Measurements from ENCODE around the gene OCLN. TPM values are rescaled to one million over a fixed set of nuclear protein-coding genes. Genes with fewer than 3 reads are reported as not detected.

The OCLN gene
- total RNA-seq, 1 donor from 2014 or later: 4.4 TPM

- Mint-ChIP-seq H3K4me3 (ENCODE audit: unreplicated experiment) (no peak overlapping the region), H3K27ac (ENCODE audit: unreplicated experiment) (peak overlapping the region; percentile 71), H3K27me3 (ENCODE audit: unreplicated experiment) (no peaks in the 10 kb centered on the region), H3K4me1 (ENCODE audit: unreplicated experiment) (peaks cover 20% of the 10 kb centered on the region), H3K9me3 (ENCODE audit: unreplicated experiment) (no peaks in the 10 kb centered on the region), H3K36me3 (ENCODE audit: unreplicated experiment) (no peaks in the 10 kb centered on the region)
- TF ChIP-seq CTCF (IDR thresholded peaks at IDR 0.05): no peak
- no peak for DNase-seq (ENCODE audit: extremely low spot score, unreplicated experiment)
Observed at GRCh38 chr5:69502367-69502766, 9.8 kb downstream of the OCLN start.

- H3K9me3 Mint-ChIP-seq (ENCODE audit: unreplicated experiment): no peaks in the 10 kb centered on the region
- no peak overlapping the region for H3K4me3 Mint-ChIP-seq (ENCODE audit: unreplicated experiment)
- no peak for TF ChIP-seq CTCF (IDR thresholded peaks at IDR 0.05)
- H3K27me3 Mint-ChIP-seq (ENCODE audit: unreplicated experiment): no peaks in the 10 kb centered on the region
- peak overlapping the region; percentile 71 for H3K27ac Mint-ChIP-seq (ENCODE audit: unreplicated experiment)
- no peak for DNase-seq (ENCODE audit: extremely low spot score, unreplicated experiment)
- peaks cover 20% of the 10 kb centered on the region for H3K4me1 Mint-ChIP-seq (ENCODE audit: unreplicated experiment)
- H3K36me3 Mint-ChIP-seq (ENCODE audit: unreplicated experiment): no peaks in the 10 kb centered on the region
Observed at GRCh38 chr5:69502767-69503488, 10.3 kb downstream of the OCLN start.

GRCh38 chr5:69504036-69504435 lies 11.4 kb downstream of the OCLN start:
- H3K4me1 Mint-ChIP-seq (ENCODE audit: unreplicated experiment): peaks cover 20% of the 10 kb centered on the region
- no peaks in the 10 kb centered on the region for H3K27me3 Mint-ChIP-seq (ENCODE audit: unreplicated experiment)
- no peaks in the 10 kb centered on the region for H3K9me3 Mint-ChIP-seq (ENCODE audit: unreplicated experiment)
- H3K4me3 Mint-ChIP-seq (ENCODE audit: unreplicated experiment): no peak overlapping the region
- H3K27ac Mint-ChIP-seq (ENCODE audit: unreplicated experiment): no peak overlapping the region
- no peak for DNase-seq (ENCODE audit: extremely low spot score, unreplicated experiment)
- no peaks in the 10 kb centered on the region for H3K36me3 Mint-ChIP-seq (ENCODE audit: unreplicated experiment)
- TF ChIP-seq CTCF (IDR thresholded peaks at IDR 0.05): no peak

GRCh38 chr5:69505306-69505705 lies 12.7 kb downstream of the OCLN start:
- no peaks in the 10 kb centered on the region for H3K9me3 Mint-ChIP-seq (ENCODE audit: unreplicated experiment)
- no peak overlapping the region for H3K27ac Mint-ChIP-seq (ENCODE audit: unreplicated experiment)
- H3K27me3 Mint-ChIP-seq (ENCODE audit: unreplicated experiment): no peaks in the 10 kb centered on the region
- H3K4me1 Mint-ChIP-seq (ENCODE audit: unreplicated experiment): peaks cover 18% of the 10 kb centered on the region
- H3K36me3 Mint-ChIP-seq (ENCODE audit: unreplicated experiment): no peaks in the 10 kb centered on the region
- TF ChIP-seq CTCF (IDR thresholded peaks at IDR 0.05): no peak
- no peak overlapping the region for H3K4me3 Mint-ChIP-seq (ENCODE audit: unreplicated experiment)
- DNase-seq (ENCODE audit: extremely low spot score, unreplicated experiment): no peak

- TF ChIP-seq CTCF (IDR thresholded peaks at IDR 0.05): no peak
Observed at GRCh38 chr5:69509212-69509611, 16.6 kb downstream of the OCLN start.

More at GRCh38 chr5:69509212-69509611, 16.6 kb downstream of the OCLN start:
- Mint-ChIP-seq H3K27ac (ENCODE audit: unreplicated experiment) (no peak overlapping the region), H3K27me3 (ENCODE audit: unreplicated experiment) (no peaks in the 10 kb centered on the region), H3K4me1 (ENCODE audit: unreplicated experiment) (peaks cover 7% of the 10 kb centered on the region), H3K36me3 (ENCODE audit: unreplicated experiment) (no peaks in the 10 kb centered on the region), H3K9me3 (ENCODE audit: unreplicated experiment) (no peaks in the 10 kb centered on the region), H3K4me3 (ENCODE audit: unreplicated experiment) (no peak overlapping the region)
- DNase-seq (ENCODE audit: extremely low spot score, unreplicated experiment): no peak

All from osteocyte (in vitro differentiated cells).